IPS-18c (cell line): ENCODE data around the gene OLR1.
"Not testable (repeated sequence)": the region's sequence is repeated elsewhere in the genome, so short reads cannot be mapped to it uniquely, and the experiment has no call there.

Experiments used
- H3K4me3 ChIP-seq: 2 replicates; pipeline ENCODE4 v1.7.0; 2013; ENCODE audit warnings: low read depth, mild to moderate bottlenecking, low read length, moderate library complexity; ENCODE audit not compliant: insufficient read depth
- H3K9me3 ChIP-seq: one replicate; pipeline ENCODE4 v1.6.1; 2013; ENCODE audit warnings: mild to moderate bottlenecking, low read length, moderate library complexity; ENCODE audit not compliant: control insufficient read depth, insufficient read depth

Gene OLR1

GRCh38 chr12:10171973-10172728, at the start of gene OLR1:
TSS of gene OLR1 (minus strand) at chr12:10172132. CDS start at chr12:10172077, 55 bp downstream.
- Histone ChIP-seq H3K4me3 (no peak within 1 kb of the TSS), H3K9me3 (no peaks in the 10 kb centered on the region)

DNA sequence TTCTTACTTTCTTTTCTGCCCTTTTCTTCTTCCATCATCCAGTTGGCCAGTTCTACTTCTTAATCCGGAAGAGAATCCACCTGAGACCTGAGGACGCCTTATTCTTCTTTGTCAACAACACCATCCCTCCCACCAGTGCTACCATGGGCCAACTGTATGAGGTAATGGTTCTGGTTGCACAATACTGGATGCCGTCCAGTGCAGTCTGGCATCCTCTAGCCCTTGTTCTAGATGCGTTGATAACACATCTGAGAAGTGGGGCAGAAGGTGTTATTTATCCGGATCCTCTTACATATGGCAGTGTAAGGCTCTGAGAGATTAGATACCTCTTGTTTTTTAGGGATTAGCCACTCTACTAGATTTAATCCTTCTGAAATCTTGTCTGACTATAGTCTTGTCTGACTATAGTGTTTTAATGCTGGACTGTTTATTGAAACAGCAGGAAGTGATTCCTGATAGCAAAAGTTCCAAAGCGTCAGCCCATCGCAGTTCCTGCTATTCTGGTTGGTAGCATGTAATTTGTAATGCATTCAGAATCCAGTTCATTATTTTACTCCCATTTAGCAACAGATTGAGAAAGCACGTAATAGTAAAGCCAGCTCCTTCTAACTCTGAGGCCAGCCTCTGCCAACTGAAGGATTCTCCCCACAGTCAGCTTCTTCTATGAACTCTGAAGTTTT, 48.6 kb upstream of the OLR1 start:
- Histone ChIP-seq H3K9me3 (no peaks in the 10 kb centered on the region), H3K4me3 (no peak overlapping the region)

GRCh38 chr12:10218021-10218420, 46.1 kb upstream of the OLR1 start:
- H3K4me3 ChIP-seq, result no peak overlapping the region
- H3K9me3 ChIP-seq, result no peaks in the 10 kb centered on the region

- not testable (repeated sequence) for H3K9me3 ChIP-seq, H3K4me3 ChIP-seq
These were observed 44.0 kb upstream of the OLR1 start for GRCh38 chr12:10215946-10216345.

- Histone ChIP-seq H3K4me3 (peak overlapping the region; percentile 20), H3K9me3 (no peaks in the 10 kb centered on the region)
These were observed 43.5 kb upstream of the OLR1 start for GRCh38 chr12:10215436-10215835.

- Histone ChIP-seq H3K9me3 (no peaks in the 10 kb centered on the region), H3K4me3 (peak overlapping the region; percentile 20; the same call in 1 of the 2 replicates)
These were observed 42.9 kb upstream of the OLR1 start for GRCh38 chr12:10214895-10215267.

GRCh38 chr12:10214136-10214894, 42.4 kb upstream of the OLR1 start:
- peak overlapping the region; percentile 92 for H3K4me3 ChIP-seq
- no peaks in the 10 kb centered on the region for H3K9me3 ChIP-seq

DNA sequence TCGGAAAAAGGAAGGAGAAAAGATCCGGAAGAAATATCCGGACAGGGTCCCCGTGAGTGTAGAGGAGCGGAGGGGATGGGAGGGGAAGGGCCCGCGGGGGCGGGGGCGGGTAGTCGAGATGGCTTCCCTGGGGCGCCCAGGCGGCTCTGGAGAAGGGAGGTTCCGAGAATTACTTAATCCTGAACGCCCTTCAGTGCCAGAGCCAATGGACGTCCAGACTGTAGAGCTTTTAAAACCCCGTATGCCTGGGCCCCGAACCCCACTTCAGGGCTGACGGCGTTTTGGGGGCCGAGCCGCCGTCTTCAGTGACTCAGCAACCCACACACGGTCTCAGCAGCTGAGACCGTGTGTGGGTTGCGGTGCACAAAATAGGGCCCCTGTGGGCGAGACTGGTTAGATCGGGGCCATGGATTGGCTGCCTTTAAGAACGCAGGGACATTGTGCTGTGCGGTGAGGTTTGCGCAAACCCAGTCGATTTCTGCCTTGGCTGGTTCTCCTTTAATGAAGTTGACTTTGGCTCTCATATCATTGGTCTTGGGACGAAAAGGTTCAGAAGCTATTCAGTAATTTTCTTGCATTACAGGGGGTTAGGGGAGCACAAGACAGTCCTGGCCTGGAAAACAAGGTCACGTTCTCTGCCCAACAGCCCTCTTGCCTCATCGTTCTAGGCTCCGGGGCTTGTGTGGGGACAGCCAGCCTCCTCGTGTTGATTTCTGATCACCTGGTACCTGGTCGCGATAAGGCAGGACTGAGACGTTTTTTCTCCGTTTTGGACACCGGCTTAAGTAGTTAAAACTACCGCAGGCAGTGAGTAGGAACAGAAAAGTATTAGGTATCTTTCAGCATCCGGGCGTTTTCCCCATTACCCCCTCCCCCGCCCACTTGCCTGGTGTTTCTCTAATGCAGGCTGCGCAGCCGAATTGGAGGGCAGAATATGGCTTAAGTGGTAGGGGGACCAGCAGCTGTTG, 41.5 kb upstream of the OLR1 start:
- no peaks in the 10 kb centered on the region for H3K9me3 ChIP-seq
- peak overlapping the region; percentile 92 for H3K4me3 ChIP-seq

DNA sequence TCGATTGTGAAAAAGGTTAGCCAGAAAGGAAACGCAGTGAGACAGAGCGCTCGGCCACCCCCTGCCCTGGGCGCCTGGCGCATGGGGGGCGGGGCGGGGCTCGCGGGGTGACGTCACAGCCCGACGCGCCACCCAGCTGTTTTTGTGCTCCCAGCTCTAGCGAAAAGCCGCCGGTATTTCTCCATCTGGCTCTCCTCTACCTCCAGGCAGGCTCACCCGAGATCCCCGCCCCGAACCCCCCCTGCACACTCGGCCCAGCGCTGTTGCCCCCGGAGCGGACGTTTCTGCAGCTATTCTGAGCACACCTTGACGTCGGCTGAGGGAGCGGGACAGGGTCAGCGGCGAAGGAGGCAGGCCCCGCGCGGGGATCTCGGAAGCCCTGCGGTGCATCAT, 40.8 kb upstream of the OLR1 start, which contains the start of gene GABARAPL1:
TSS of gene GABARAPL1 (plus strand) at position 139 of the 393 bp plus-strand sequence. CDS start at position 392, 253 bp downstream.
- H3K4me3 ChIP-seq, result peak within 1 kb of the TSS; percentile 92
- H3K9me3 ChIP-seq, result no peaks in the 10 kb centered on the region

DNA sequence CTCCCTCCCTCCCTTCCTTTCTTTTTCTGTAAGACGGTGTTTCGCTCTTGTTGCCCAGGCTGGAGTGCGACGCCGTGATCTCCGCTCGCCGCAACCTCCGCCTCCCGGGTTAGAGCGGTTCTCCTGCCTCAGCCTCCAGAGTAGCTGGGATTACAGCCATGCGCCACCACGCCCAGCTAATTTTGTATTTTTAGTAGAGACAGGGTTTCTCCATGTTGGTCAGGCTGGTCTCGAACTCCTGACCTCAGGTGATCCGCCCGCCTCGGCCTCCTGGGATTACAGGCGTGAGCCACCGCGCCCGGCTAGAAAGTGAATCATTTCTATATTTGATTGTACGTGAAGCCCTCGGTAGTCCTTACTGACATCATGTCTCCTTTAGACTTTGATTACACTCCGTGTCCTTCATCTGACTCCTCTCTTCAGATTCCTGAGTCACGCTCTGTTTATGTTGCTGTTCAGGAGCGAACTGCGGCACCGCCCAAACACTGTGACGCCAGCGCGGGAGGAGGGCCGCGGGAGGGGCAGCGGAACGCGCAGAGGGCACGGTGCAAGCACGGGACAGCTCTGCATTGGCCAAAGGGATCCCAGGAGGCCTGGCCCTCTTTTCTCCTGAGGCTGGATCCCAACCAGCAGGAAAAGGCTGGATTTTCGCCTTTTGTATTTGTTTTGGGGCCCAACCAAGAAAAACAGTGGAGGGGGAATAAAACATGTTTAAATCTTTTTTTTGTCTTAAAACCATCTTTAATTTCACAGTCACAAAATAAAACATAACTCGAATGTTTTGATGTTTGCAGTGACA, 40.2 kb upstream of the OLR1 start:
- H3K4me3 ChIP-seq, result peak overlapping the region; percentile 92
- H3K9me3 ChIP-seq, result no peaks in the 10 kb centered on the region

- no peaks in the 10 kb centered on the region for H3K9me3 ChIP-seq
These were observed 39.4 kb upstream of the OLR1 start for GRCh38 chr12:10211101-10211939.

GRCh38 chr12:10210225-10210624, 38.3 kb upstream of the OLR1 start:
- H3K4me3 ChIP-seq, result no peak overlapping the region

More at GRCh38 chr12:10211101-10211939, 39.4 kb upstream of the OLR1 start:
- H3K4me3 ChIP-seq, result no peak overlapping the region

DNA sequence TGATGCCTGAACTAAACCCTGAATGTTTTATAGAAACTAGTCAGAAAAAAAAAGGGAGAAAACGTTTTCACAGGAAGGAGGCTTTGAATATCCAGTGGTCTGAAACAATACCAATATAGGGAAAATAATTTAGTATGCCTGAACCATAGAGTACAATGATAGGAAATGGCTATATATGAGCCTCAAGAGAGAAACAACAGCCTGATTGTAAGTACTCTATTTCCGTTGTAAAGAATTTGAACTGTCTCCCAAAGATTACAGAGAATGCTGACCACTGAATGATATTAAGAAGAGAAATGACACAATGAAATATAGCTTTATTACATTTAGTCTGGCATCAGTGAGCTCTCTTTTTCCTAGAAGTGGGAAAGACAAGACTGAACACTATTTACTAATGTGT, 35.2 kb upstream of the OLR1 start:
- Histone ChIP-seq H3K4me3 (no peak overlapping the region), H3K9me3 (no peaks in the 10 kb centered on the region)

More at GRCh38 chr12:10210225-10210624, 38.3 kb upstream of the OLR1 start:
- H3K9me3 ChIP-seq, result no peaks in the 10 kb centered on the region

DNA sequence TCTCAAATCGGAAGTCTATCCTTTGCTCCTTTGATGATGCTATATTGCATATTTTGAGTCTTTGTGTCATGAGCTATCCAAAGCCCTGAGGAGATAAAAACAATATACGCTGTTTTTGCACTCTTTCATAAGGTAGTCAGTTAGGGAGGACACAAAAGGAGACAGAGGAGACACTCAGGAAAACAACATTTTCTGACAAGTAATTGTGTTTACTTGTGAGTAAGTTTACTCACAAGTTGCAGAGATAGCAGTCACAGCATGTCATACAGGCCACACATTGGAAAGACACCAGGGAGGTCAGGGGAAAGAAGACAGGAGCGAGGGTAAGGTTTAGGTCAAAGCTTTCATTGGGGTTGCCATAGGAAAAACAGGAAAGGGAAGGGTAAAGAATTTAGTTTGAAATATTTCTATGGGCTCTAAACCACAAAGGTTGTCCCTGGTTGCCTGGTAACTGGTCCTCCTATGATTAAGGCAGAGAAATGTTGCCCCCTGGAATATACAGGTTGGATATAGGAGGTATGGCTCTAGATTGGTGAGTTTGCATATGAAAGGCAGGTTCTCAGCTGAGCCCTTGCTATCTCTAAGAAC, 33.4 kb upstream of the OLR1 start:
- no peak overlapping the region for H3K4me3 ChIP-seq
- no peaks in the 10 kb centered on the region for H3K9me3 ChIP-seq

GRCh38 chr12:10204495-10204894, 32.6 kb upstream of the OLR1 start:
- H3K4me3 ChIP-seq, H3K9me3 ChIP-seq: not testable (repeated sequence)
